HepG2 (cell line): ENCODE results near the gene ARHGEF39.

Source experiments
- CBX2 ChIP-seq, 2 experiments: fragments of 200-600 bp in 1 of 2; sonication (generic); formaldehyde crosslinking in 1 of 2; IDR thresholded peaks; 2 replicates each; pipeline versions ENCODE4 v1.7.0 to v1.8.1; 2018 to 2022; ENCODE audit warnings: low read depth in 2 of 2, low read length in 1 of 2, mild to moderate bottlenecking in 1 of 2, missing genetic modification reagents in 1 of 2
- DNMT1 ChIP-seq: sonication (generic); formaldehyde crosslinking; IDR thresholded peaks from 2 replicates; pipeline ENCODE4 v1.5.1; 2020; ENCODE audit warnings: mild to moderate bottlenecking, missing genetic modification reagents
- ZBTB44 ChIP-seq: sonication (generic); formaldehyde crosslinking; IDR thresholded peaks from 2 replicates; pipeline ENCODE4 v1.4.0; 2020; ENCODE audit warnings: missing genetic modification reagents
- ZNF740 ChIP-seq: sonication (generic); formaldehyde crosslinking; IDR thresholded peaks from 2 replicates; pipeline ENCODE4 v1.4.0; 2020; ENCODE audit warnings: missing genetic modification reagents

GRCh38 chr9:35708146-35708545 lies 43.2 kb upstream of the ARHGEF39 start:
- TF ChIP-seq ZNF740 (CRISPR knock-in tag): no peak
- no peak for TF ChIP-seq CBX2 (IDR thresholded peaks at IDR 0.05; ENCODE audit: low read depth, low read length)
- TF ChIP-seq CBX2 (CRISPR knock-in tag; IDR thresholded peaks at IDR 0.05; ENCODE audit: low read depth): no peak
- no peak for TF ChIP-seq DNMT1 (CRISPR knock-in tag)
- TF ChIP-seq ZBTB44: no peak
